Gastroesophageal sphincter (tissue), 3 donors: ENCODE measurements around the gene STPG4.

Experiments
- CTCF ChIP-seq, 4 experiments: fragments of 200-600 bp in 2 of 4; fragments of 450-650 bp in 2 of 4; sonication (generic) in 1 of 4; IDR thresholded peaks; one replicate each; pipeline ENCODE4 v1.5.1; 2017 to 2019; ENCODE audit warnings: antibody characterized with exemption in 4 of 4, mild to moderate bottlenecking in 2 of 4, moderate library complexity in 2 of 4
- EP300 ChIP-seq: sonication (generic); formaldehyde crosslinking; IDR thresholded peaks from one replicate; pipeline ENCODE4 v1.6.1; 2017; ENCODE audit warnings: antibody characterized with exemption, mild to moderate bottlenecking

- TF ChIP-seq CTCF (IDR thresholded peaks at IDR 0.05) = no peak
- no peak for TF ChIP-seq EP300
These were observed 104.3 kb downstream of the STPG4 start for GRCh38 chr2:47050762-47051161.
